Stimulated activated CD4-positive, alpha-beta T cell treated with anti-CD3 and anti-CD28 coated beads, Interleukin-2, amount 100 ng/mL, for 4 hours (primary cell): ENCODE results near the gene UBAP2L.

ENCODE experiments used
- DNase-seq: peaks from one replicate; pipeline ENCODE4 v3.0.0-alpha.2; 2020; ENCODE audit warnings: low read depth

UBAP2L gene, protein sequence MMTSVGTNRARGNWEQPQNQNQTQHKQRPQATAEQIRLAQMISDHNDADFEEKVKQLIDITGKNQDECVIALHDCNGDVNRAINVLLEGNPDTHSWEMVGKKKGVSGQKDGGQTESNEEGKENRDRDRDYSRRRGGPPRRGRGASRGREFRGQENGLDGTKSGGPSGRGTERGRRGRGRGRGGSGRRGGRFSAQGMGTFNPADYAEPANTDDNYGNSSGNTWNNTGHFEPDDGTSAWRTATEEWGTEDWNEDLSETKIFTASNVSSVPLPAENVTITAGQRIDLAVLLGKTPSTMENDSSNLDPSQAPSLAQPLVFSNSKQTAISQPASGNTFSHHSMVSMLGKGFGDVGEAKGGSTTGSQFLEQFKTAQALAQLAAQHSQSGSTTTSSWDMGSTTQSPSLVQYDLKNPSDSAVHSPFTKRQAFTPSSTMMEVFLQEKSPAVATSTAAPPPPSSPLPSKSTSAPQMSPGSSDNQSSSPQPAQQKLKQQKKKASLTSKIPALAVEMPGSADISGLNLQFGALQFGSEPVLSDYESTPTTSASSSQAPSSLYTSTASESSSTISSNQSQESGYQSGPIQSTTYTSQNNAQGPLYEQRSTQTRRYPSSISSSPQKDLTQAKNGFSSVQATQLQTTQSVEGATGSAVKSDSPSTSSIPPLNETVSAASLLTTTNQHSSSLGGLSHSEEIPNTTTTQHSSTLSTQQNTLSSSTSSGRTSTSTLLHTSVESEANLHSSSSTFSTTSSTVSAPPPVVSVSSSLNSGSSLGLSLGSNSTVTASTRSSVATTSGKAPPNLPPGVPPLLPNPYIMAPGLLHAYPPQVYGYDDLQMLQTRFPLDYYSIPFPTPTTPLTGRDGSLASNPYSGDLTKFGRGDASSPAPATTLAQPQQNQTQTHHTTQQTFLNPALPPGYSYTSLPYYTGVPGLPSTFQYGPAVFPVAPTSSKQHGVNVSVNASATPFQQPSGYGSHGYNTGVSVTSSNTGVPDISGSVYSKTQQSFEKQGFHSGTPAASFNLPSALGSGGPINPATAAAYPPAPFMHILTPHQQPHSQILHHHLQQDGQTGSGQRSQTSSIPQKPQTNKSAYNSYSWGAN

DNA sequence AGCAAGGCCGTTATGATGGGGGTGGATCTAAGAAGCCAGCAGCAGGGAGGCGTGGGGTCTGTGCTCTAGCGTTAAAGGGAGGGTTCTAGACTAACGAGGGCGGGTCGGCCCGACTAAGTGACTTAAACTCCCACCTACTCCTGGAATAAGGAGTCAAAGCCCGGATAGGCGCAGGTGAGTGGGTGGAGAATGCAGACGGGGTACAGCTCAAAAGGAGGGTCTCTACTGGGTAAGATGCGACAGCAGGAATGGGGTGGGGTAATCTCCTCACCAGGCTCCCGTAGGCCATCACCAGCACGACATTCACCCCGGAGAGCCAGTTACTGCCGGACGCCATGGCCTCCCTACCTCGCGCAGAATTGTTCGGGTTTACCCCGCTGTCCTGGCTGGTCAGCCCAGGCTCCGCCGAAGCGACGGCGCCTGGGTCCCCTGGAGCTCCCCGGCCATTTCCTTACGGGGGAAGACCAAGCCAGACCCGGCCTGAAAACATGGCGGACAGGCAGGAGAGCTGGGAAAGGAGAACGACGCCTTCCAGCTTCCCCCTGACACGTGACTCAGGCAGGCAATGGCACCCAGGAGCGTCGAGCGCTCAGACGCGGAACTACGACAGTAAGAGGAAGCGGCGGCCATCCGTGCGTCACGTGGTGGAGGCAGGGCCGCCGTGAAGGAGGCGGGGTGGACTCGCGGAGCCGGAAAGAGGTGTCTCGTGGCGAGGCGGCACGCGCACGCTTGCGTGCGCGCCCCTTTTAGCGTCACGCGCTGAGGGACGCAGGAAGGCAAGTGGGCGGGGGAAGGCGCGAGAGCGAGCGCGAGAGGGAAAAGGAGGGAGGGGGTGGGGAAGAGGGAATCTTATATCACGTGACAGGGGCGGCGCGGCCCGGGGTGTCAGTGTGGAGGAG, at the start of gene UBAP2L:
Gene UBAP2L (plus strand): TSS at position 885 of the 899 bp plus-strand sequence. CDS start 4,169 bp downstream, outside the sequence.
- peak; percentile 98 for DNase-seq

DNA sequence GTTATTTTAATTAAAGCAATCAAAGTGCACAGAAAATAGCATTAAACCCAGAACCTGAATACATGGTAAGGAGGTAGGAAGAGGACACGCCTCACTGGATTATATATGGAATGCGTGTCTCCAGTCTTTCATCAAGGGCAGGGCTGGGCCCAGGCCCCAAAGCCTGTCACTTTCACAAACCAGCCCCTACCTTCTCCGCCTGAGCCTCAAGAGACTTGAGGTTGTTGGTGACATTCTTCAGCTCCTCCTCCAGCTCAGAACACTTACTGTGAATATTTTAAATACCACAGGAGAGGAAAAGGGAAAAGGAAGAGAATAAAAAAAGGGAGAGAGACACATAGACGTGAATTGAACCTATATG, 49.6 kb upstream of the UBAP2L start:
- DNase-seq: no peak

DNA sequence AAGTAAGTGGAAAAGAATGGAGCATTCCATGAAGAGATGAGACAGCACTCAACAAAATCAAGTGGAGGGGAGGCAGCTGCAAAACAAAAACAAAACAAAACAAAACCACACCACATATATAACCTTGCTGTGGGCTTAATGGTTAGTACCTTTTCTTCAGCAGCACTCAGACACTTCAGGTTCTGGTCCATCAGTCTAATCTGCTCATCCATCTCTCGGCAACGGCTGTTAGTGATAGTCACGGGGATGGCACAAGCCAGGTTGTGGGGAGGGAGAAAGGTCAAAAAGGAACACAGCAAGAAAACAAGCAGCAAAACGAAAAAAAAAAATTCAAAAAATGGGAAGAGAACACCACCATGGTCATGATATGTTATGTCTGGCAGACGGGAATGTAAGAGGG, 48.9 kb upstream of the UBAP2L start:
- DNase-seq: no peak

DNA sequence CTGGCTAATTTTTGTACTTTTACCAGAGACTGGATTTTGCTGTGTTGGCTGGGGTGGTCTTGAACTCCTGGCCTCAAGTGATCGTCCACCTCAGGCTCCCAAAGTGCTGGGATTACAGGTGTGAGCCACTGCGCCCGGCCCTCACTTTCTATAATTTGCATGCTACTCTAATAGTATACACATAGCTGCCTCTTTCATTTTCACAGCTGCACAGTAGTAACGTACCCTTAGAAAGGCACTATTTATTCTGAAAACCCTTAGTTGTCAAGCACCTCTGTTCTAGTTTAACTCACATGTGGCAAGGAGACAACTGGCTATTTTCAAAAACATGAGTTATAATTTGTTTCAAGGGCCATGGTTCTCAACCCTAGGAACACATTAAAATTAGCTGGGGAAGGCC, 46.1 kb upstream of the UBAP2L start:
- no peak for DNase-seq

DNA sequence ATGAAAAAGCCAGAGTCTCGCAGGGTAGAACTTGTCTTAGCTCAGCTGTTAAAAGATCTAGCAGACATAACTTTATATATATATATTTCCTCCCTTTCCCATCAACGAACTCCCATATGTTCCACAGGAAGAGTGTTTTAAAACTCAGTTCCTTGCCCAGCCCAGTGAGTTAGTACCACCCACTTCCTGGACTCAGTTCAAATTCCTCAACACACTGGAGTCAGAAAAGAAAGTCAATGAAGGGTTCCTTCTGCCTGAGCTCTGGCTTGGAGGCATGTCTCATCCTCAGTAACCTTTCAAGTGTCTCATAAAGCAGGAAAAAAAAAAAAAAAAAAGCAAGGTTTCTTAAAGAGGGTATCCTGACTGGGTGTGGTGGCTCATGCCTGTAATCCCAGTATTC, 44.4 kb upstream of the UBAP2L start:
- no peak for DNase-seq

- no peak for DNase-seq
These were observed 42.7 kb upstream of the UBAP2L start for GRCh38 chr1:154178013-154178412.

DNA sequence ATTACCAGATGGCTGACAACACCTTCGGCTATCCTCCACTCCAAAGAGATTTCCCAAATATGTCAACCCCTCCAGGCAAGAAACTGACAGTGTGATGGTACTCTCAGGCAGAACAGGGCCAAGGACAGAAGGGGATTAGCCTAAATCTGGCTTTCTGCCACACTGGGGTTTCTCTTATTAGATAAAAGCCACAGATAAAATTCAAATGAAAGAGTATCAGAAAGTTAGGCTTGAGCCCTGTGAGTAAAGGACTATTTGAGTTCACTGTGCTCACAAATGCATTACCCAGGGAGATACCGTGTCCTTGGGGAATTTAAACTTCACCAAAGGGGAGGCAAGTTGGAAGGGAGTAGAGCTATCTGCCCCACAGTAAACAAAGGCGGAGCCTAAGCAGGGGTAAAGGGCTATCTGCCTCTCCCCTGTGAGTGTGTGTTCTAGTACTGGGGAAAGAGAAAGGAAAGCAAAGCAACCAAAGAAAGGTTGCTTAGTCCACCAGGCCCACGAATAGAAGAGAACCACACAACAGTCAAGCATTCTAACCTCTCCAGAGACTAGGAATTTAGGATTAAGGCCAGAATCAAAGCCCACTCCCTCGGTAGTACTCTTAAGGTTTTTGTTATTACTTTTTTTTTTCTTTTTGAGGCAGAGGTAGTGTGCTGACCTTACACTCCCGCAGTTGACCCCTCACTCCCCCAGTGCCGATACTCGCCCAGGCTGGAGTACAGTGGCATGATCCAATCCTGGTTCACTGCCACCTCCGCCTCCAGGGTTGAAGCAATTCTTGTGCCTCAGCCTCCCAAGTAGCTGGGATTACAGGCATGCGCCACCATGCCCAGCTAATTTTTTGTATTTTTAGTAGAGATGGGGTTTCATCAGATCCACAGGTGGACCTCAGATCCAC, 41.6 kb upstream of the UBAP2L start:
- no peak for DNase-seq

DNA sequence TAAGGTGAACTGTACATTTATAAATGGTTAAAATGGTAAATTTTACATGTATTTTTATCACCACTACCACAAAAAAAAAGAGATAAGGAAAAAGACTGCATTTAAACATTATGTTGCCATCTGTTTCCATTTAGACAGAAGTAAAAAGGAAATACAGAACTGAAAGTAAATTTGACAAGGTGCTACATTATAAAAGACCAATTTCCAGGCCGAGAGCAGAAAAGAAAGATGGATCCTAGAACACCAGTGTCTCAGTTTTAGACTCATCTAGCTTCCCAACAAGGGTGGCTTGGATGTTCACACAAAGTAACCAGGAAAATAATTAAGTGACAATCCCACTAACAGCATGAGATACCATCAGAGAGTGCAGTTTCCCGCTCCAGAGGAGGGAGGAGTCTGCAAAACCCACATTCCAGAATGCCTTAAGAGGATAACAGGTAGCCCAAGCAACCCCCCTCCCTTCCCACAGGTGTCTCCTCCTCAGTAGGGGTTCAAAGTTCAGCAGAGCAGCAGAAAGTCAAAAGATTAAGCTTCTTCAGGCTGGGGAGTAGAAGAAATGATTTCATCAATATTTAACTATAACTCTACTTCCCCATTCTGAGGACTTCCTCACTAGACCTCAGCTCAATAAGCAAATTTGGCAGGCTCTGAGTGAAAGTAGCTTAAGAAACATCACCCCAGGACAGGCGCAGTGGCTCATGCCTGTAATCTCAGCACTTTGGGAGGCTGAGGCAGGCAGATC, 40.6 kb upstream of the UBAP2L start:
- DNase-seq: no peak

DNA sequence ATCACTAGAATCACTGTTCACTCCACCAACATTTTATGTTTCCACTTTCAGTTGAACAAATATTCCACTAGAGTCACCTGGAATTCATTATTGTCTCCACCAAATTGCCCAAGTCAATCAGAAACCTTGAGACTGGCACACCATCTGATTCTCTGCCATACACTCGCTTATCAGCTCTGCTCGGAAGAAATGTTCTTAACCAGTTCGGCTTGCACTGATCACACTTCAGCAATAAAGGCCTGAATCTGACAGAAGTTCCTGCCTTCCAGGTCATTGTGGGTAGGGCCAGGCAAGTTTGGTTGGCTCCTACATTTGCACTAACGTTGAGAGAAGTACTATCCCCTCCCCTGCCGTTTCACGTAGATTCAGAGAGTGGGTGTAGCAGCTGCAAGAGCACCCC, 38.8 kb upstream of the UBAP2L start:
- no peak for DNase-seq

GRCh38 chr1:154182344-154183045, 38.3 kb upstream of the UBAP2L start:
- peak; percentile 48 for DNase-seq

DNA sequence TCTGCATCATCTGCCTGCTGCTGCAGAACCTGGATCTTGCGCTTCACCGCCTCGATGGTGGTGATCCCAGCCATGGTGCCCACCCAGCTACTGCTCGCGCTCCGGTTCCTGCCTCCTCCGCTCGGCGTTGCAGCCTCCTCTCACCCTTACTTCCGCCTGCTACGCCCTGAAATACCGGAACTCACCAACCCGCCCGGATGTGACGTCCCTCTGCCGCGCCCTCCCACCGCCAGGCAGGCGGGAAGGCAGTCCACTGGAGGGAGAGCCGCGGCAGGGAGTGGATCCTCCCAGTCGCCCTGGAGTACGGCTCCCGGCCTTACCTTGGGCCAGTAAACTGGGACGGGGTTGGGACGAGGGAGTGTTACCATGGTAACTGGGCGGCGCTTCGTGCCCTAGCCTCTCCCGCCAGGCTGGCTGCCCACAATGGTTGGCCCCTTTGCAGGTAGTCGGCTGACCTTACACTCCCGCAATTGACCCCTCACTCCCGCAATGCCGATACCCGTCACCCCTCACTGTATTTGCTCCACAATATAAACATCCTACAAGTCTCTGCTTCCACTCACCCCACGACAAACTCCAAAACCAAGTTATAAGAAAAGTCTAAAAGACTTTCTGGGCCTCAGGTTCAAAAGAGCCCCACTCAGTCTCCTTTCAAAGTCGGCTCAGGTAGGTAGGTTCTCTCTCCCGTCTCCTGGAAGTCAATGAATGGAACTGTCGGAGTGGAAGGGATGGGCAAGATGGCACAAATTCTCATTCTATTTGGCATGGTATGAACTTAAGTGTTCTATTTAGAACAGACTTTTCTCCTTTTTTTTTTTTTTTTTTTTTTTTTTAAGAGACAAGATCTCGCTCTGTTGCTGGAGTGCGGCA, 37.5 kb upstream of the UBAP2L start:
- DNase-seq: peak; percentile 91

DNA sequence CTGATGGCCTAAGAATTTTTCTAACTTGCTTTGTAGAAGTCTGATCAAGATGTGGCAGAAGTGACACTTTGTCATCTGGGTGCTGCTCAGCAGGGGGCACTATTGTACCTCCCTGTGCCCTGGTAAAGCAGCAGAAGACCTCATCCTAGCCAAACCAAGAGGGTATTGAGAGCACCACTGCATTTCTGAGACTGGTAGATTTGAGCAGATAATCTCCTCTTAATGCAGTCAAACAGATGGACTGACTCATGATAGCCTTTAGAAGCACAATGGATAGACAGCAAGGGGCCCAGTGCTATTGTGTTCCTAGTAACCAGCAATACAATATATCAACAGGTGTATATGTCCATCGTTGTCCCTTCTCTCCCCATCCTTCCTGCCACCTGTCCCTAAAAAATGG, 34.6 kb upstream of the UBAP2L start:
- DNase-seq: peak; percentile 57

GRCh38 chr1:154186852-154187501, 33.8 kb upstream of the UBAP2L start:
- DNase-seq: no peak

DNA sequence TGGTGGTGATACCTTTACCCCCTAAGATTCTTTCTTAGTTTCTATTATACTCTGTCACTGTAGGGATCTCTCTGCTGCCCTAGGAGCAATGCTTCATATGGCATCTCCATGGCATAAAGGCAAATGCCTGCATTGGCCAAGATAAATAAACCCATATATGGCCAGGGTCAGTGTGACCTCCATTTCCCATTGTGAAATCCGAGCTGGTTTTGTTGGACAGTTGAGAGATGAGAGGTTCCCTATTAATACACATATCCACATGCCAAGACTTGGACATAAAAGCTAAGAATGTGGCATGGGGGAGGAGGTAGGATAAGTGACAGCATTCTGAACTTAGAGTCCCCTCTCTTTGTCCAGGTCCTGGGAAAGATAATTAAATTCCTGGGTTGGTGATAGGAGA, 30.2 kb upstream of the UBAP2L start:
- no peak for DNase-seq

DNA sequence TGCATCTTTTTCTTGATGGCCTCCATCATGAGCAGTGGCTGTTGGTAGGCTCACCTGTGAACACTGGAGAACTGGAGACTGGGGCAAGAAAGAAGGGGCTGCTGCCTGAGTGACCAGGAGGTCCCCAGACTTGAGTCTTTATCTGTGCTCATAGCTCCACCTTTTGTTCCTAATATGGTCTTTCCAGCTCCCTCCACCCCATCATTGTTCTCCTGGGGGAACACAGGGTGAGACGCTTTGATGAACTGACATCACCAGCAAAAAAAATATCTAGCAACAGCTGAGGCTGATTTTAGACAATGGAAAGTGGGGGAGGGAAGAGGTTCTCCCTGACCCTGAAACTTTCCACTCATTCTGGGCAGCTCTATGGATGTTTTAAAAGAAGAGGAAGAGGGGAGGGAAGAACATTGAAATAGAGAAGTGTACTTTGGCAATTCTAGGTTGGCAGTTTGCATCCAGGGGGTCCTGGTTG, 28.7 kb upstream of the UBAP2L start, which contains the start of gene TPM3:
Gene TPM3 (minus strand): TSS at position 111 of the 472 bp plus-strand sequence. CDS start 82 bp downstream, at position 29.
- DNase-seq: no peak

GRCh38 chr1:154192476-154192875, 28.3 kb upstream of the UBAP2L start:
- no peak for DNase-seq

- DNase-seq: no peak
These were observed 26.9 kb upstream of the UBAP2L start for GRCh38 chr1:154193821-154194220.
